Islet precursor cell (in vitro differentiated cells): ENCODE data around the gene C1orf232.

Source experiments
- DNase-seq: peaks from one replicate; pipeline ENCODE4 v3.0.0-alpha.2; 2018

Gene C1orf232

DNA sequence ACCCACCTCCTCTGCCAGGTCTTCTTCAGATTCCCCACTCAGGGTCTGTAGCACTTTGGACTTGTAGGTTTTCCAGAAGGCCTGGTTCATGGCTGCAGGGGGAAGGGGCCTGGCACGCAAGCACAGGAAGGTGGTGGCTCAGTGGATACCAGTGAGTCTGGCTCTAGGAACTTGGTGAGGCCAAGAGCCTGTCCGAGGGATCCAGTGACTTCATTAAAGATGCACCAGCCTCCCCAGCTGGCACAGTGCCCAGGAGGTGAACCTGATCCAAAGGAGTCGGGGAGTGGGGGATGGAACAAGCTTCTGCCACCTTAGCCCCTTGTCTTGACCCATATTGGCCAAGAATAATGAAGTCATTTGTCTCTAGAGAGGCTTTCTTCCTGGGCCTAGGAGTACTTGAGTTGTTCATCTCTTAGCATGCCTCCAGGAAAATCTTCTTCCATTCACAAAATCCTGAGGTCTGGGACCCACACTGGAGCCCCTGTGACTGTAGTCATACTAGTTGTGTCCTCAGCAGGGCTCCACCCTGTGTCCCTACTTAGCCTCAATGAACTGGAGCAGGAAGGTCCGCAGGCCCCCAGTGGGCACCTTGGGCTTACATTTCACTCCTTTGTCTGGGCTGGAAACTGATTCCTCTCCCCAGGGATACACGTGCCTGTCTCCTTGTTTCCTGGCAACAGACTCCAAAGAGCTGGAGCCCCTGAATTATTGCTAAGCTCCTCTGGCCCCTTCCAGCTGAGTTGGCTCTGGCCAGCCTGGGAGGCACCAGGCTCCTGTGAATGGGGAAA lies at the start of gene C1orf232:
Gene C1orf232, minus strand, starts transcription at position 554 of the 788 bp plus-strand sequence. Its CDS starts 464 bp downstream, at position 90.
- no peak for DNase-seq

DNA sequence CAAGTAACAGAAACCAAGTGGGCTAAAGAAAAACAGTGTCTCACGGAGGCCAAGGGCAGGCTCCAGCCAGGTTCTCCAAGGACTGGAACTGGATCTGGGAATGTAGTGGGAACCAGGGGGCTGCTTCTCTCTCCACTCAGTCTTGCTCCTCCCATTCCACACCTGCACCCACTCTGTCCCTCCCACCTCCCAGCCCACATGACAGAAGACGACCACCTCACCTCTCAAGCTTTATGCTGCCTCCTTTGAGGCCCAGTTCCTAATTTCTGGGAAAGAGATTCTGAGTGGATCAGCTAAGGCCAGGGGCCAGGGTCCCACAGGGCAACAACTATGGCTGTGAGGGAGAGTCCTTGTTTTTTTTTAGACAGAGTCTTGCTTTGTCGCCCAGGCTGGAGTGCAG lies 46.5 kb upstream of the C1orf232 start:
- DNase-seq, result no peak

DNA sequence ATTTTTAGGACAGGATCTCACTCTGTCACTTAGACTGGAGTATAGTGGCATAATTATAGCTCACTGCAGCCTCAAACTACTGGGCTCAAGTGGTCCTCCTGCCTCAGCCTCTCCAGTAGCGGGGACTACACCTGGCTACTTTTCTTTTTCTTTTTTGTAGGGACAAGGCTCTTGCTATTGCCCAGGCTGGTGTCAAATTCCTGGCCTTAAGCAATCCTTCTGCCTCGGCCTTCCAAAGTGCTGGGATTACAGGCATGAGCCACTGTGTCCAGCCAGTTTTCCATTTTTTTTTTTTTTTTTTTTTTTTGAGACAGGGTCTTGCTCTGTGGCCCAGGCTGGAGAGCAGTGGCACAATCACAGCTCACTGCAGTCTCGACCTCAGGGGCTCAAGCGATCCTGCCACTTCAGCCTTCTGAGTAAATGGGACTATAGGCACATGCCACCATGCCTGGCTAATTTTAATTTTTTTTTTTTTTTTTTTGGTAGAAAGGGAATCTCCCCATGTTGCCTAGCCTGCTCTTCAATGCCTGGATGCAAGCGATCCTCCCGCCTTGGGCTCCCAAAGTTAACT lies 44.7 kb upstream of the C1orf232 start:
- no peak for DNase-seq

DNA sequence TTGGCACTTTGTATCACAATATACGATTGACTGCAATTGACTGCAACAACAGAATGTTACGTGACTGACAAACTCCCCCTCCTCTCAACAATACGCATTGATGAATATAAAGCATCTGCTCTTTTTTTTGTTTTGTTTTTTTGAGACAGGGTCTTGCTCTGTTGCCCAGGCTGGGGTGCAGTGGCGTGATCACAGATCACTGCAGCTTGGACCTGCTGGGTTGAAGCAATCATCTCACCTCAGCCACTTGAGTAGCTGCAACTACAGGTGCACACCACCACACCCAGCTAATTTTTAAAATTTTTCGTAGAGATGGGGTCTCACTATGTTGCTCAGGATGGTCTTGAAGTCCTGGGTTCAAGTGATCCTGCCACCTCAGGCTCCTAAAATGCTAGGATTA lies 44.0 kb upstream of the C1orf232 start:
- DNase-seq, result no peak

DNA sequence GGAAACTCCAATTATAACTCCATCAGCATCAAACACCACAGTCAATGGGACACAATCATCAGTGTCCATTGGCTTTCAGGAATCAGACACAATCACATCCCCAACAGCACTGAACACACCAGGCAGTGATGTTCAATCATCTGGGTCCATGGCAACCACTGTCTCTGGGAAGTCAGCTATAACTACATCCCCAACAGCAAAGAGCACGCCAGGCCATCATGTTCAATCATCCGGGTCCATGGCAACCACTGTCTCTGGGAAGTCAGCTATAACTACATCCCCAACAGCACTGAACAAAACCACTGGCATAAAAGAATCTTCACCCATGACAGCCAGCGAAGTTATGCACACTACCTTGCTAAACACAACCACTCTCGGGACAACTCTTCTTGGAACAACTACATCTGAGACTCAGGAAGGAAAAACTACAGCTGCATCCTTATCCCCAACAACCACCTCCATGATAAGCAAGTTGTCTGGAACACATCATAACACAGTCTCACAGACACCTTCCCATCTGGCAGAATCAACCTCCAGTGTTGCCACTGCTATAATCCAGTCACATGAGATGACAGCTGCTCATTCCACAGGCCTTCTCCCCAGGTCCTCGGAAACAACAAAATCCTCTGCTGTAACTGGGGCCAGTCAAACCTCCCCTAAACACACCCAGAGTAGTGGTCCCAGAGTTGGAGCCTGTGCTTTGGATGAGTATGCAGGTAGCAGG lies 41.5 kb upstream of the C1orf232 start:
- no peak for DNase-seq

DNA sequence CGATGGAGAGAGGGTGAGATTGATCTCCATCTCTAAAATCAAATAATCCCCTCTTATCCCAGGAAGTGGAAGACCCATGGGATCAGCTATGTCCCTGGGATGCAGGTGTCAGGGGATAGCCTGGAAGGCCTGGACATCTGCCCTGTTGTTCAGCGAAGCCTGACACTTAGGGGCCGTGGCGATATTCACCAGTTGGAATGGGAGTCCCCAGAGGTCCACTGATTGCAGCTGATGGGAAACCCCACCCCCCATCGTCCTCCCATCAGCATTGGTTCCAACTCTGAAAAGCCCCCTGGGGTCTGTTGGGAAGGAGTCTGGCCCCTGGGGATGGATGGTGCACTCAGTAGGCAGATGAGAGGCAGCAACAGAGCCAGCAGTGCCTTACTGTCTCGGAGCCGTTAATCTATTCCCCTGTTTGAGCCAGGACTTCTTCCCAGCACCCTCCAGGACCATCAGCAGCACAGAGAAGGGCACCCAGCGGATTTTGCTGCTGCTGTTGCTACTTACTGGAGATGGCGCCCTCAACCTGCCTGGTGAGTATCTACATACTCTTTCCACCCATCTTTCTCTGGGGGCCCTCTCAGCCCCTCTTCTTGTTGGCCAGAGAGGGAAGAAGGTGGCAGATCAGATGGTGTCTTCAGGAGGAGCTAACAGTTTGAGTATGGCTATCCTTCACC lies 35.0 kb upstream of the C1orf232 start:
- no peak for DNase-seq

DNA sequence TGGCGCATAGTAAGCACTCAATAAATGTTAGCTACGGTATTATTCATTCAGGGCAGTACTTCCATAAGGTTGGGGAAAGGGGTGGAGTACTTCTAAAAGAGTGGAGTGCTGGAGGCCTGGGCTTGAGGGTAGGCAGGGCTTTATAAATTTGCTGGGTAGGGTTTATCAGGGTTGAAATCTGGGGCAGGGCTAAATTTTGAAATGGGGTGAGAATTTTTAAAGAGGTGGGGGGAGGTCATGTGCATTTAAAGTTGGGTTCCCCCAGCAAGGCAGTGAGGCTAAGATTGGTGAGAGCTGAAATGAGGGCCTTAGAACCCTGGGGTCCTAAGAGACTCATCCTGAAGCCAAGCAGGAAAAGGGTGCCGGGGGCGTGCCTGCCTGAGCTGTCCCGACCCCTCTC lies 31.6 kb upstream of the C1orf232 start:
- no peak for DNase-seq

DNA sequence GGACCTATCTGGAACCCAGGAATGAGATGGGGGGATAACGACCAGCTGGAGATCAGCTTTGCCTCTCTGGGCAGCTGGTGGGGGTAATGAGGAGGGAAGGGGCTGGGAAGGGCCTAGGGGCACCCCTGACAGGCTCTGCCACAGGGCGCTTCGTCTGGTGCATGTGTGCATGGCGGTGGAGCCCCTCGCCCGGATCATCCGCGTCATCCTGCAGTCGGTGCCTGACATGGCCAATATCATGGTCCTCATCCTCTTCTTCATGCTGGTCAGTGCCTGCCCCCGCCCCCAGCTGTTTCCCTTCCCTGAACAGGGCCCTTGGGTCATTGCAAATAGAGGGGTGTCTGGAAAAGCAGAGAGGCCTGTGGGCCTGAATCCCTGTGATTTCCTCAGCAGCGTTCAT lies 29.1 kb upstream of the C1orf232 start:
- no peak for DNase-seq

DNA sequence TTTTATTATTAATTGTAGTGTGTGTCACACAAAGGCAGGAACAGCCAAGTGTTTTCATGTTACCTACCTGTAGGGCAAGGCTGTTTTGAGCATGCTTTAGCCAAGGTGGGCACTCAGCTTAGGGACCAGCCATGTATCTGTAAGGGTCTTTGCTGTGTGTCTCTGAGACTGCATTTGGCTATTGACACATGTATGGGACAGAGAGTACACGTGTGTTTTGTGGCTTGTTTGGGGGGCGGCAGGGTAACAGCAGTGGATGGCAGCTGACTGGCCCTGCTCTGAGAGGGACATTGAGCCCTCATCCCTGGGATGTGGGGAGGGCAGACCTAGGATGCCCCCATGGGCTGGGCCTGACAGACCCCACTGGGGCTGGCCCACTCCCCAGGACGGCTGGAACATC lies 28.5 kb upstream of the C1orf232 start:
- no peak for DNase-seq

DNA sequence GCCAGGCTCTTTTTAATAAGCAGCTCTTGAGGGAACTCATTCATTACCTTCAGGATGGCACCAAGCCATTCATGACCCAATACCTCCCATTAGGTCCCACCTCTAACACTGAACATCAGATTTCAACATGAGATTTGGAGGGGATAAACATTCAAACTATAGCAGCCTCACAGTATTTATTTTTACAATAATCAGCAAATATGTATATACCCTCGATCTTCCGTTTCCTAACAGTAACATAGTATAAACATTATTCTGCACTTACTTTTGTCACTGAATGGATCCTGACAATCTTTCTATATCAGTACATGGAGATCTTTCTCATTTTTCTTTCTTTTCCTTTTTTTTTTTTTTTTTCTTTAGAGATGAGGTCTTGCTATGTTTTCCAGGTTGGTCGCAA lies 27.0 kb upstream of the C1orf232 start:
- DNase-seq, result no peak

DNA sequence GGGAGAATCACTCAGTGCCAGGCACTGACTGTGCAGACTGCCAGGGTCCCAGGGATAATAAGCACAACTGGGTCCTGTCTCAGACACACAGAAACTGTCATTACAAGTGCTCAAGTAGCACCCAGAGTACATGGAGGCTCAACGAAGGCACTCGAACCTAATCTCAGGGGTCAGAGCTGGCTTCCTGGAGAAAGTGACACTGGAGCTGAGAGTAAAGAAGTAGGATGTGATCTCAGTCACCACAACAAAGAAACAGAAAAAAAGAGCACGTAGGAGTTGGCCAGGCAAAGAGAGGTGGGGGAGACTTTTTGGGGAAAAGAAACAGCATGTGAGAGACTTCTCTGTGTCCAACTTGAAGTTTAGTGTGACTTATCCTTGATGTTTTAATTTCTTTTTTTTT lies 23.0 kb upstream of the C1orf232 start:
- no peak for DNase-seq

DNA sequence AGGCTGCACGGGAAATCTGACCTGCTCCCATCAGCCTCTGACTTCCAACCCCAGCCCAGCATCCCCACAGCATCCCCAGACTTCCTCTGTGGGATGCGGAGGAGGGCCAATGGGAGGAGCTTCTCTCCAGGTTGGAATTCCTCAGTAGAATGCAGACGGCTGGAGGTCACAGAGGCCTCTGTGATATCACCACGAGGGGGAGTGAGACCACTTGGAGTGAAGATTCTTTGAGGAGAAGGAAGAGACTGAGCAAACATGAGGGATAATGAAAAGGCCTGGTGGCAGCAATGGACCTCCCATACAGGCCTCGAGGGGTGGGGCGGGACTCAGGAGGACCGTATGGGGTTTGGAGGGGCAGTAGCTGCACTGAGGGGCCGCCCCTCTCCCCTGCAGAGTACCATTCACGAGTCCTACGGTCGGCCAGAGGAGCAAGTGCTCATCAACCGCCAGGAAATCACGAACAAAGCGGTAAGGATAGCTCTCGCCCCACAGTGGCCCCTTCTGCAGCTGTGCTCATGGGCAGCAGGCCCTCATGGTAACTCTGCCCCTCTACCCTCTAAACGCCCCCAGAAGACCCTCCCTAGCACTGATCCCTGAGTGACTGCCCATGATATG lies 21.7 kb upstream of the C1orf232 start, which contains the start of gene CATSPER4:
Gene CATSPER4, plus strand, starts transcription at position 230 of the 615 bp plus-strand sequence. Its CDS starts 26 bp downstream, at position 256.
- DNase-seq, result peak; percentile 96

DNA sequence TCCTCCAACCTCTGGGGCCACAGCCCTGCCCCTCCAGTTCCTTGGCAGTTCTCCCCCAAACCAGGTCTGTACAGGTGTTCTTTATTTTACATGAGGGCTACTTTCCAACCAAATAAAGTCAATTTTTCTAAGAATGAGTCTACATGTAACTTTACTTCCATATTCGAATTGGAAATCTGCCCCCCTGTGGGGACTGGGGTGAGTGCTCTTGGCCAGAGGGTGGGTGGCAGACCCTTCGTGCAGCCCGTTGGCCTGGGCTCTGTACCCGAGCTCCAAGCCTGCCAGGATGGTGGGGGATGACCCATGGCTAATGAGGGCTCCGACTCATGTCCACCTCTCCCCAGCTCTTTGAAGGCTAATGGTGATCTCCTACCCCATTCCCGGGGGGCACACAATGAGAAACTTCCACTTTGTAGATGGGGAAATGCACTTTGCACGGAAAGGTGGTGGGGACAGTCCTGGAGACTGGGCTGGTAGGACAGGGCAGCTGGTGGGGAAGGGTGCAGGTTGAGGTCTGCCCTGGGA lies 21.1 kb upstream of the C1orf232 start:
- no peak for DNase-seq

DNA sequence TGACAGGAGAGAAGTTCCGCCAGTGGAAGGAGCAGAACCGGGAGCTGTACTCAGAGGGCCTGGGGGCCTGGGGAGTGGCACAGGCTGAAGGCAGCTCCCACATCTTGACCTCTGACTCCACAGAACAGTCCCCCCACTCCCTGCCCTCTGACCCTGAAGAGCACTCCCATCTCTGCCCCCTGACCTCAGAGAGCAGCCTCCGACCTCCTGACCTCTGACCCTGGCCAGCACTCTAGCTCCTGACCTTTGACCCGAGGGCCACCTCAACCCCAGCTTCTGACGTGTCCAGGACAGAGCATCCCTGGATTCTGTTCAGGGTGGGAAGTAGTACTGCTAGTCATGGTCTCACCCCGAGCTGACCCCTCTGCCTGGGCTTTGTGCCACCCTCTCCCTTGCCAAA lies 20.6 kb upstream of the C1orf232 start:
- no peak for DNase-seq

DNA sequence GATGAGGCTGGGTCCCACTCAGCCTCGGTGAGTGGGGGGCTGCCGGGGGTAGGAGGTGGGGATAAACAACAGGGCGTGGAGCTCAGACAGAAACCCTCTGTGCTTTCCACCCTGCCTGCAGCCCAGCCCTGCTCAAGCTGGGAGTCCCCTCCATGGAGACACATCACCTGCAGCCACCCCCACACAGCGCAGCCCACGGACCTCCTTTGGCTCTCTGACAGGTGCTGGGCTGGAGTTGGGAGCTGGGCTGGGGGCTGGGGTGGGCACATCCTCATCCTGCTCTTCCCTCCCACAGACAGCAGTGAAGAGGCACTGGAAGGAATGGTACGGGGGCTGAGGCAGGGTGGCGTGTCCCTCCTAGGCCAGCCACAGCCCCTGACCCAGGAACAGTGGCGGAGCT lies 19.7 kb upstream of the C1orf232 start:
- DNase-seq, result peak; percentile 37

DNA sequence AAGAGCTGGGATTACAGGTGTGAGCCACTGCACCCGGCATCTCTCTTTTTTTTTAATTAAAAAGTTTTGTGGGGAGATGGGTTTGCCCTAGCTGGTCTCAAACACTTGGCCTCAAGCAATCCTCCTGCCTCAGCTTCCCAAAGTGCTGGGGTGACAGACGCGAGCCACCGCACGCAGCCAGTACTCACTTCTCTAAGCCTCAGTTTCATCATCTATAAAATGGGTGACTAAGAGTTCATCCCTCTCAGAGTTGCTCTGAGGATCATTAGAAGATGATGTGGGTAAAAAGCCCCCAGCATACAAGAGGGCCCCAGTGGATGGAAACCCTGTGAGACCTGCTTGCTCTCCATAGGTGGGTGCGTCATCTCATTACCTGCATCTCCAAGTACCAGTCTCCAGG lies 19.1 kb upstream of the C1orf232 start:
- no peak for DNase-seq

DNA sequence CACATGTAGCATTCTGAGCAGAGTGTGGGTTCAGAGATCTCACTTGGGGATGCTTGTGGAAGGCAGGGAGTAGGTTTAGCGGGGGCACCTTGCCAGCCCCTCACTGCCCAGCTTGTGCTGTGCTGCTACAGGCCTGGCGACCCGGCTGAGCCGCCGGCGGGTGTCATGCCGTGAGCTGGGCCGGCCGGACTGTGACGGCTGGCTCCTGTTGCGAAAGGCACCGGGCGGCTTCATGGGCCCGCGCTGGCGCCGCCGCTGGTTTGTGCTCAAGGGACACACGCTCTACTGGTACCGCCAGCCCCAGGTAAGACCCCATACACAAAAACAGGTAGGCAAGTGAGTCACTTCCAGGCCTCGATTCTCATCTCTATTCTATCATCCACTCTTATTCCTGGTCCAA lies 16.1 kb upstream of the C1orf232 start:
- no peak for DNase-seq

DNA sequence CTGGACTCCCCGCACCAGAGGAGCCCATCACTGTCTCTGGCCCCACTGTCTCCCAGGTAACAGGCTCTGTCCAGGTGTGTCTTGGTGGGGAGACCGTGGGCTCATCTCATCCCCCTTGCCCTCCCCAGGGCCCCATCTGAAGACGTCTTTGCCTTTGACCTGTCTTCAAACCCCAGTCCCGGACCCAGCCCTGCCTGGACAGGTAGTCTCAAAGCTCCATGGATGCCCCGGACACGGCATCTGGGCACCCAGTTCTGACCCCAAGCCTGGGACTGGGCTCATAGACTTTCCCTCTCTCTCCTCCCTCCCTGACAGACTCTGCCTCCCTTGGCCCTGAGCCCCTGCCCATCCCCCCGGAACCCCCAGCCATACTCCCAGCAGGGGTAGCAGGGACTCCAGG lies 15.3 kb upstream of the C1orf232 start:
- DNase-seq, result no peak

DNA sequence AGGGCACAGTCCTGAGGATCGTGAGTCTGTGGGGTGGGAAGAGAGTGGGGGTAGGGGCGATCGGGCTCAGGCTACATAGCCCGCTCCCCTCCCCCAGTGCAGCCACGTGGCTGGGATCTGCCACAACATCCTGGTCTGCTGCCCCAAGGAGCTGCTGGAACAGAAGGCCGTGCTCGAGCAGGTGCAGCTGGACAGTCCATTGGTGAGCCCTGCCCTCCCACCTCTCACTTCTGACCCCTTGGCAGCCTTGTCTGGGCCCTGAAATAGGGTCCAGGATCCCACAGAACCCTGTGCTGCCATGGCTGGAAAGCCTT lies 13.6 kb upstream of the C1orf232 start:
- no peak for DNase-seq

DNA sequence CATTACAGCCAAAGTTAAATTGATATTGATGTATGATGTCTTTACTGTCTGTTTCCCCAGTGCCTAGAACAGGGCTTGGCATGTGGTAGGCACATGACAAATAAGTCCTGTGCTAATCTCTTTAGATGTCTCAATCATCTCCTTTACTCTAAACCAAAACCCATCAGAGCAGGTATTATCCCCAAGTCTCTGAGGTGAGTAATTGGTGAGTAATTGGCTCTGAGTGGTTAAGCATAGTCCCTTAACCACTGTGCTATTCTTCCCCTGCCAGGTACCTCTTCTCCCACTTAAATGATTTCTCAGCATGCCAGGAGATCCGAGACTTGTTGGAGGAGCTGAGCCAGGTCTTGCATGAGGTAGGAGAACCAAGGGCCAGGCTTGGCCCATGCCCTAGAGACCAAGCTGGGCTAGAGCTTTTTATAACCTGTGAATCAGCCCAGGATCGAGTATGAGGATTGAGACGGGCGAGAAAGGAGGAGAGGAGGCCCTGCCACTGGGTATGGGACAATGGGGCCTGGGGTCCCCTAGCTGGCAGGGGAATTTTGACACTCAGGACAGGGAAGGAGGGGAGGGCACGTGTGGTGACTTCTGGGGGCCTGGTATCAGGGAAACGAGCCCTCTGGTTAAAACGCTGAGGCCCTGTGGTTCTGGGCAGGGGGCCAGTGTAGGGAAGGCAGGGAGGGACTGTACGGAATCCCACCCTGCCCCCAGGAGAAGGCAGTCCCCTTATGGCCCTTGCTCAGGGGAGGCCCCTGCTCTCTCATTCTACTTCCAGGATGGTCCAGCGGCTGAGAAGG lies 13.0 kb upstream of the C1orf232 start:
- no peak for DNase-seq

DNA sequence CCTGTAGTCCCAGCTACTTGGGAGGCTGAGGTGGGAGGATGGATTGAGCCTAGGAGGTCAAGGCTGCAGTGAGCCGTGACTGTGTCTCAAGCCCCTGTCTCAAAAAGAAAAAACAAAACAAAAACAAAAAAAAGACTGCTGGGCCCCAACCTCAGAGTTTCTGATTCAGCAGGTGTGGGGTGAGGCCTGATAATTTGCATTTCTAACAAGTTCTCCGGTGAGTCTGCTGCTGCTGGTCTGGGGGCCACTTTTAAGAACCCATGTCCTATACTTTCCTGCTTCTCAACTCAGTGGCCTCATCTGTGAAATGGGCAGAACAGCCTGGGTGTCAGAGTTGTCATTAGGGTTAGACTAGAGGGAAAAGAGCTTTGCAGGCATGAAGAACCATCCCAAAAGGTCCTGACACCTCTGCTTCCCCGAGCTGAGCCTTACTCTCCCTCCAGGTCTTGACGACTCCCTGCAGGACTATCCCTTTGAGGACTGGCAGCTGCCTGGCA lies 11.3 kb upstream of the C1orf232 start:
- DNase-seq, result no peak

DNA sequence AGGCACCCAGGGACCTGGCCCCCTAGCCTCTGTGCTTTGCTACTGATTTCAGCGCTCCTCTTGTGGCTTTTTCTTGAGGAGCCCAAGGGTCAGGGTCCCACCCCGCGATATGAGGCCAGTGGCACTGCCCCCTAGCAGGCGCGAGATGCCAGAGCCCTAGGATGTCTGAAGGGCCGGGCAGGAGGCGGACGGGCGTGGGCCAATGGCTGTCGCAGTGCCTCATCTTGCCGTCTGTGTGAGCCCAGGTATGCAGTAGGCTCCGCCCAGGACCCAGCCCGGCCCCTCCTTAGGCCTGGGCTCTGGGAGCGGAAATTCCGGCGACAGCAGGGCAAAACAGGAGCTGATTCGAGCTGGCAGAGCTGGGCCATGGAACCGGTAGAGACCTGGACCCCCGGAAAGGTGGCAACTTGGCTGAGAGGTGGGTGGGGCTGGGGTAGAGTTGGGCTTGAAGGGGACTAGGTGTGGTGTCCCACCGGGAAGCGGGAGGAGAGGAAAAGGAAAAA lies 8.5 kb upstream of the C1orf232 start, which contains the start of gene CNKSR1:
Gene CNKSR1, plus strand, starts transcription at position 310 of the 503 bp plus-strand sequence. Its CDS starts 57 bp downstream, at position 367.
- peak; percentile 96 for DNase-seq
